Thoracic aorta (tissue), 2 donors: ENCODE measurements around the gene FIGNL2. TPM values are rescaled to one million over a fixed set of nuclear protein-coding genes. Genes with fewer than 3 reads are reported as not detected.

Source experiments
- ATAC-seq: fragments of 150-250 bp; one replicate; pipeline ENCODE4 v1.8.0; 2017; ENCODE audit warnings: low read depth; ENCODE audit not compliant: insufficient number of reproducible peaks, low FRiP score
- DNase-seq: peaks from one replicate; pipeline ENCODE4 v3.0.0-alpha.2; 2020; ENCODE audit warnings: low spot score
- H3K27ac ChIP-seq, 2 donors: fragments of 200-600 bp; sonication (generic); 1 replicate in 1 of 2; 2 replicates in 1 of 2; pipeline ENCODE4 v1.5.1; 2016; ENCODE audit warnings: mild to moderate bottlenecking in 2 of 2, moderate library complexity in 2 of 2
- H3K27me3 ChIP-seq: fragments of 200-600 bp; sonication (generic); replicated peaks from 2 replicates; pipeline ENCODE4 v1.6.0; 2016; ENCODE audit warnings: mild to moderate bottlenecking; ENCODE audit not compliant: insufficient read depth
- H3K36me3 ChIP-seq: fragments of 200-600 bp; sonication (generic); one replicate; pipeline ENCODE4 v1.5.1; 2016
- H3K4me1 ChIP-seq, 2 donors: fragments of 200-600 bp; sonication (generic); 1 replicate in 1 of 2; 2 replicates in 1 of 2; pipeline versions ENCODE4 v1.5.1 to v1.6.0; 2016; ENCODE audit warnings: low read depth in 2 of 2, mild to moderate bottlenecking in 1 of 2; ENCODE audit not compliant: control insufficient read depth in 1 of 2
- H3K4me3 ChIP-seq: fragments of 200-600 bp; sonication (generic); 2 replicates; pipeline ENCODE4 v1.5.1; 2016; ENCODE audit warnings: mild to moderate bottlenecking
- H3K9me3 ChIP-seq: fragments of 200-600 bp; sonication (generic); 2 replicates; pipeline ENCODE4 v1.5.1; 2016
- CTCF ChIP-seq: fragments of 200-600 bp; sonication (generic); IDR thresholded peaks from one replicate; pipeline ENCODE4 v1.5.1; 2019; ENCODE audit warnings: antibody characterized with exemption
- total RNA-seq, 2 donors: library from RNA; depleted of rRNA; stranded (reverse); fragments of >200 nt; gene quantifications; one replicate each; pipeline versions ENCODE4 v1.1.0 to v1.2.3, GENCODE V29; 2016

The FIGNL2 gene
- total RNA-seq, 2 donors from 2014 or later = 0.28 TPM; not detected in 1

GRCh38 chr12:51891843-51892242 lies 43.3 kb upstream of the FIGNL2 start:
- no peak overlapping the region for H3K27ac ChIP-seq
- ATAC-seq = no peak
- H3K9me3 ChIP-seq = no peaks in the 10 kb centered on the region
- H3K36me3 ChIP-seq = no peaks in the 10 kb centered on the region
- TF ChIP-seq CTCF = peak; percentile 28
- H3K4me3 ChIP-seq = no peak overlapping the region
- H3K4me1 ChIP-seq = no peaks in the 10 kb centered on the region
- H3K27me3 ChIP-seq = no peaks in the 10 kb centered on the region
- no peak for DNase-seq

DNA sequence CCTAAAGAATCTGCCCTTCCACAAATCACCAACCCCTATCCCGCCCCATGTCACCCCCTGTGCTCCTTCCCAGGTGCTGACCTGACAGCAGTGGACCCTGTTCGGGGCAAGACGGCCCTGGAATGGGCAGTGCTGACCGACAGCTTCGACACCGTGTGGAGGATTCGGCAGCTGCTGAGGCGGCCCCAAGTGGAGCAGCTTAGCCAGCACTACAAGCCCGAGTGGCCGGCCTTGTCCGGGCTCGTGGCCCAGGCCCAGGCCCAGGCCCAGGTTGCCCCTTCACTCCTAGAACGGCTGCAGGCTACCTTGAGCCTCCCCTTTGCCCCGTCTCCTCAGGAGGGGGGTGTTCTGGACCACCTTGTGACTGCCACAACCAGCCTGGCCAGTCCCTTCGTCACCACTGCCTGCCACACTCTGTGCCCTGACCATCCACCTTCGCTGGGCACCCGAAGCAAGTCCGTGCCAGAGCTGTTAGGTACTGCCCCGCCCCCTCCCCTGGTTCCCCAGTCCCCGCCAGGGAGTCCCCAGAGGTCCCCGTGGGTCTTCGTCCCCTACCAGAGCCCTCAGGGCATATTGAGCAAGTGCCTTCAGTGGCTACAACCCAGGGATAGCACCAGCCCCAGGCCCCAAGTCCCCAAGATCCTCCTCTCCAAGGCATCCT lies 42.1 kb upstream of the FIGNL2 start:
- H3K9me3 ChIP-seq = no peaks in the 10 kb centered on the region
- DNase-seq = no peak
- peaks cover 6 to 9% of the 10 kb centered on the region in 2 donors for H3K4me1 ChIP-seq
- H3K36me3 ChIP-seq = no peaks in the 10 kb centered on the region
- H3K27me3 ChIP-seq = no peaks in the 10 kb centered on the region
- H3K4me3 ChIP-seq = no peak overlapping the region
- no peak for ATAC-seq
- no peak overlapping the region for H3K27ac ChIP-seq
- no peak for TF ChIP-seq CTCF

DNA sequence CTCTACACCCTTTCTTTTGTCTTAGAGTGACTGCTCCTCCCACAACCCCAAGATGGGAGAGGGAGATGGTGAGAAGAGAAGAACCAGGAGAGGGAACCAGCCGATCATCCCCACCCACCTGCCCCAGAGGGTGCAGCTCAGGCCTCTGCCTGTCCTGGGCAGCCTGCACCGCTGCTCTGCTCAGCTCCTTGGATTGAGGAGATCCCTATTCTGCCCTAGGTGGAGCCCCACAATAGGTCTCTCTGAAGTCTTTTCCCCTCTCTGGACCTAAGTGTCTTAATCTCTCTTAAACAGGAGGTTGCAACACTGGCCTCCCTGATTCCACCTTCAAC lies 41.6 kb upstream of the FIGNL2 start:
- DNase-seq (no peak), ATAC-seq (no peak)
- Histone ChIP-seq H3K4me3 (no peak overlapping the region), H3K4me1 (peaks cover 6 to 9% of the 10 kb centered on the region in 2 donors), H3K27me3 (no peaks in the 10 kb centered on the region), H3K27ac (no peak overlapping the region), H3K9me3 (no peaks in the 10 kb centered on the region), H3K36me3 (no peaks in the 10 kb centered on the region)
- TF ChIP-seq CTCF = no peak

DNA sequence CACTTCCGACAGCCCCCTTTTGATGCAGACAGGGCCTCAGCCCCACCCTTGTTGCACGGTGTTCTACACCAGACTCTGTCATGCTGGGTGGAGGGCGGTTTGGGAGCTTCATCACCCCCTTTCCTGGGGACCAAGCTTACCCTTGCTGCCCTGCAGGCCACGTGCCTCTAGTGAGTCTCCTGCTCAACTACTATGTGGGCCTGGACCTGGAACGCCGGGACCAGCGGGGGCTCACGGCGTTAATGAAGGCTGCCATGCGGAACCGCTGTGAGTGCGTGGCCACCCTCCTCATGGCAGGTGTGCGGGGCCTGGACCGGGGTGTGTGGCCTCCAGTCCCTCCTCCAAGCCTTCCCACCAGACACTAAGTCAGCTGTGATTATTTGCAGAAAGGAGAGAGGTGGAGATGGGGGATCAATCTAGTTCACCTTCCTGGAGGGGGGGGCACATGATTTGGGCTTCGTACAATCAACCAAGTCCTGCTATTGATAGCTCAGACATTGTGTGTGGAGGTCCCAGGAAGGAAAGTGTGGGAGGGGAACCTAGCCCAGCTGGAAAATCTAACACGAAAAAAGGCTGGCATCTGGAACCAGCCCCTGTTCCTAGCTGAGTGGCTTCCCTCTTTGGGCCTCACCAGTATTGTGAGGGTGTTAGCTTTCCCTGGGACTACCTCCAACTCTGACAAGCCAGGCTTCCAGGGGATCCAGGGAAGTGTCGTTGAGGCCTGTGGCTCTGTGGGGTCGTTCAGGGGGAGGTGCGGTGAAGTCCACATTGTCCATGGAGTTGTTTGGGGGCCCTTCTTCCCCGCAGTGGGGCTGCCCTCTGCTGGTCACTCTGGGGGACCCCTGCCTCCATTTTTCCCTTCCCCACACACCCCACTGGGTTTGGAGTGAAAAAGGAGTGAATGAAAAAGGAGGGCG lies 41.0 kb upstream of the FIGNL2 start:
- Histone ChIP-seq H3K4me1 (peaks cover 6 to 9% of the 10 kb centered on the region in 2 donors), H3K27me3 (no peaks in the 10 kb centered on the region), H3K27ac (no peak overlapping the region), H3K4me3 (no peak overlapping the region), H3K9me3 (no peaks in the 10 kb centered on the region), H3K36me3 (no peaks in the 10 kb centered on the region)
- TF ChIP-seq CTCF = no peak
- DNase-seq (no peak), ATAC-seq (no peak)
